UCSD-AML1 (cell line): ENCODE results near the gene HSD17B3.
A peak's percentile ranks its signal among the peaks of the same experiment; 100 is the strongest.
"Not testable (repeated sequence)": the region's sequence is repeated elsewhere in the genome, so short reads cannot be mapped to it uniquely, and the experiment has no call there.

Source experiments
- DNase-seq: peaks from one replicate; lab custom pipeline; 2025; ENCODE audit not compliant: unreplicated experiment; lab: John Stamatoyannopoulos, UW

Gene HSD17B3

DNA sequence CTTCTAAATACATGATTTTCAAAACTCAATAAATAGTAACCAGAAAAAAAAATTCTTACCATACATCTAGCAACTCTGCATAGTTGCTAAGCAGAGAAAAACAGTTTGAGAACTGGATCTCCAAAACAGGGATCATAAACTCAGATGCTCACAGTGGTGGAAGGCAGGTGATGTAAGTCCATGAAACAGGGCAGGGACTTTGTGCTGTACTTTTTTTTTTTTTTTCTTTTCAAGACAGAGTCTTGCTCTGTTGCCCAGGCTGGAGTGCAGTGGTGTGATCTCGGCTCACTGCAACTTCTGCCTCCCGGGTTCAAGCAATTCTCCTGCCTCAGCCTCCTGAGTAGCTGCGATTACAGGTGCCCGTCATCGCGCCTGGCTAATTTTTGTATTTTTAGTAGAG, 5.0 kb upstream of the HSD17B3 start:
- not testable (repeated sequence) for DNase-seq

DNA sequence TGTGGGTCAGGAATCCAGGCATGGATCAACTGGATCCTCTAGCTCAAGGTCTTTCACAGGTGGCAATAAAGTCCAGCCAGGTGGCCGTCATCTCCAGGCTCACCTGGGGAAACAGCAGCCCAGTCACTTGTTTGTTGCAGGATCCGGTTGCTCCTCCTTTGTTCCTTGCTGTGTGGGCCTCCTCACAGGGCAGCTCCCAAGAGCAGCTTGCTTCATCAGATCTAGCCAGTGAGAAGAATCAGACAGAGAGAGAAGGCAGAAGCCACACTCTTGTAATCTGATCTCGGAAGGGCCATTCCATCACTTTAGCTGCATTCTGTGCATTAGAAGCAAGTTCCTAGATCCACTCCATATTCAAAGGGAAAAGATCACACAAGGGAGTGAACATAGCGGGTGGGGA, 3.2 kb upstream of the HSD17B3 start:
- DNase-seq, result no peak

DNA sequence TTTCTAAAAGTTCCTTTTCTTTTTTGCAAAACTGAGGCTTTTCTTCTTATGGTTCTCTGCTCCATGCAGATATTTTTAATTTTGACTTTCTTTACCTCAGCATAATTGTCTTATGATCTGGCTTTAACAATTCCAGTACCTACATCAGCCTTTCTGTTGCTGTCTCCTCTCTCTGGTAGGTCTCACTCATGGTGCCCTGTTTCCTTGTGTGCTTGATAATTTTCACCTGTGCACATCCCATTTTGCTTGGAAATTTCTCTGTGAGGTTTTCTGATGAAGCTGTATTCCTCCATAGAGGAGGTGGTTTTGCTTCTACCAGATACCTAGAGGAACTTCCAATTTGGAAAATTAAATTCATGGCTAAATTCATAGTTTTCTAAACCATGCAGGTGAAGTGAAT, 2.3 kb upstream of the HSD17B3 start:
- DNase-seq, result no peak

DNA sequence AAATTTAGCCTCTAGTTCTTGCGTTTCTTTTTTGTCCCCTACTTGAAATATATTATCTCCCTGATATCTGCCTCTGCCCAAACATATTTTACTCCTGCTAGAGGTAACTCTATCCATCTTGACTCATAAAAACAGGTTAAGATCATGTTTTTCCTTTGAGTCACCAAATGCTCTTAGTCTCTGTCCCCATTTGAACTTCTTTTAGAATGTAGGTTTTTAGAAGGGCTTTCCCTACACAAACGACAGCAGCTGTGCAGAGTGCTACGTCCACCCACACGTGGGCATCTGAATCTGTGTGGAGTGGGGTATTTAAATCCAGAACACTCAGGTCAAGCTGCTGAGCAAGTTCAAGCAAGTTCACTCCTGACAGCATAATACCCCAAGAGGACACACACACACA, 2.2 kb downstream of the HSD17B3 start:
- DNase-seq, result no peak

DNA sequence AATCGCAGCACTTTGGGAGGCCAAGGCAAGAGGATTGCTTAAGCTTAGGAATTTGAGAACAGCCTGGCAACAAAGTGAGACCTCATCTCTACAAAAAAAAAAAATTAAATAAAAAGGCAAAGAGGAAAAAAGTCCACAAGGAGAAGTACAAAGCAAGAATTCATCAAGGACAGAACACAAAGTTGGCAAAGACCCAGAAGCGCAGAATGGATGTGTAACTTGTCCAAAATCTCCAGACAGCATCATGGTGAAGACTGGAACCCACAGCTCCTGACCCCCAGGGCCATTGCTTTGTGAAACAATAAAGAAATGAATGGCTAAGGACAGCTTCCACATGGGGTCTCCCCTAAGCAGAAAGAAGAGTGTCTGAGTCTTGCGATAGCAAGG, 7.8 kb downstream of the HSD17B3 start:
- no peak for DNase-seq

DNA sequence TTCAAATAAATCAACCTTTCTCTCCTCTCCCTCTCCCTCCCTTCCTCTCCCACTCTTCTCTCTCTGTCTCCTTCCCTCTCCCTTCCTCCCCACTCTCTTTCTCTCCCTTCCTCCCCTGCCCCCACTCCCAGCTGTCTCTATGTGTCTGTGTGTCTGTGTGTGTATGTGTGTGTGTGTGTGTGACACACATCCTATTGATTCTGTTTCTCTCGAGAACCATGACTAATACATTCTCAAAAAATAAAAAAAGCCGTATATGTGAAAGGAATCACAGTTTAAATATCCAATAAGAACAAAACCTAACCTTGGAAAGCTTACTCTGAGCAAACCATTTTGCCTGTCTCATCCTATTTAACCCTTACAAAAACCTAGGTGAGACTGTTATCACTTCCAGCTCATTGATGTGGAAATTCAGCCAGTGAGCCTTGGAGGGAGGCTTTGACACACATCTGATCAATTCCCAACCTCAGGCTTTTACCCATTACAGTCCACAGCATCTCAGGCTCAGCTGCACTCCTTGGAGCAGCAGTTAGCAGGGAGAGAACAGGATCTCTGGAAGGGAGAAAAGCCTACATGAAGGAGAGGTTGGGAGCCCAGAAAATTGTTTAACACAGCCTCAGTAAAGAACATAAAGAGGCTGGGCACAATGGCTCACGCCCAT, 8.3 kb downstream of the HSD17B3 start:
- DNase-seq, result no peak

DNA sequence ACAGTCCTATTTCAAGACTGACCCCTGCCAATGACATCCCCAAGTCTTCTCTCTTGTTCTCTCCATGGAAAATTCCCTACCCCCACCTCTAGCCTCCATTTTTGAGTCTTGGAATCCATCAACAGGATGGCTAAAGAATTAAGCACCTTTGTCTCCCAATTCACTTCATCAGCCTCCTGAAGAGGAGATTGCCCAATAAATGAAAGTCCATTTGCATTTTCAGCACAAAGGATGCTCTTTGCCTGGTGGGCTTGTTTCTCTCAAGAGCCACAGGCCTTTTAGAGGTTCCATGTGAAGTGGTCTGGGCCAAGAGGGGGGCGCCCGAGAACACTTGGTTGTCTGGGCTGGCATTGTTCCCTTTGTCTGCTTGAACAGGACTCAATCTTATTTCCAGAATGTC, 12.6 kb downstream of the HSD17B3 start:
- no peak for DNase-seq

DNA sequence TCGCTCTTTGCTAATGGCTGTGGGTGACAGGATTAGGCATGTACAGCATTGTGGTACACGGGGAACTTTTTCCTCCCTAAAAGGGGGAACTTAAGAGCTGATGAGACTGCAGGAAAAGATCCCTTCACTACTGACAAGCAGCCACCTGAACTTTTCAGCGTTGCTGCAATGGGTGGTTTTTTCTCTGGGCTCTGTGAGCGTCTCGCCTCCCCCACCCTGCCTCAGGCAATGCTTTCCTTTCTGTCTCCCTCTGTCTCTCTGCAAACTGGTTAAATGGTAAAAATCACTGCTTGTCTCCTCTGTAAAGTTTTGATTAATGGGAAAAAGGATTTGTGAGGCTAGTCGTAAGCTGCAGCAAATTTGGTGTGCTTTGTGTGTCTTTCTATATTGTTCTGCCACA, 20.3 kb downstream of the HSD17B3 start:
- DNase-seq, result no peak

DNA sequence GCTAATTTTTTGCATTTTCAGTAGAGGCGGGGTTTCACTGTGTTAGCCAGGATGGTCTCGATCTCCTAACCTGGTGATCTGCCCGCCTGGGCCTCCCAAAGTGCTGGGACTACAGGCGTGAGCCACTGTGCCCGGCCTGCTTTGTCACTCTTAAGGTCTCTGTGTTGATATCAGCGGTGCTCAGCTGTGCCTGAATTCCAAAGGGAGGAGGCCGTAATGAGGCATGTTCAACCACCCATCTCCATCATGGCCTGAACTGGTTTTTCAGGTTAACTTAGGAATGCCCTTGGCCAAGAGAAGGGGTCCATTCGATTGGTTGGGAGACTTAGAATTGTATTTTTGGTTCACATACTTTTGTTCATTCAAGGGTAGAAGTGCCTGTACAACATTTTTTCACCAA, 22.0 kb downstream of the HSD17B3 start:
- no peak for DNase-seq

DNA sequence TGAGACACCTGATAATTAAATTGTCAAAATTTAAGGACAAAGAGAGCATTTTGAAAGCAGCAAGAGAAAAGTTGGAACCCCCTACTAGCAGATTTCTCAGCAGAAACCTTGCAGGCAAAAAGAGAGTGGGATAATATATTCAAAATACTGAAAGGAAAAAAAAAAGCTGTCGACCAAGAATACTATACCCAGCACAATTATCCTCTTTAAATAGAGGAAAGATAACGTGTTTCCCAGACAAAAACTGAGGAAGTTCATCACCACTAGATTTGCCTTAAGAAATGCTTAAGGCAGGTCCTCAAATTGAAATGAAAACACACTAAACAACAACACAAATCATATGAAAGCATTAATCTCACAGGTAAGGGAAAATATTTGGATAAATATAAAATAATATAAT, 27.0 kb downstream of the HSD17B3 start:
- no peak for DNase-seq

DNA sequence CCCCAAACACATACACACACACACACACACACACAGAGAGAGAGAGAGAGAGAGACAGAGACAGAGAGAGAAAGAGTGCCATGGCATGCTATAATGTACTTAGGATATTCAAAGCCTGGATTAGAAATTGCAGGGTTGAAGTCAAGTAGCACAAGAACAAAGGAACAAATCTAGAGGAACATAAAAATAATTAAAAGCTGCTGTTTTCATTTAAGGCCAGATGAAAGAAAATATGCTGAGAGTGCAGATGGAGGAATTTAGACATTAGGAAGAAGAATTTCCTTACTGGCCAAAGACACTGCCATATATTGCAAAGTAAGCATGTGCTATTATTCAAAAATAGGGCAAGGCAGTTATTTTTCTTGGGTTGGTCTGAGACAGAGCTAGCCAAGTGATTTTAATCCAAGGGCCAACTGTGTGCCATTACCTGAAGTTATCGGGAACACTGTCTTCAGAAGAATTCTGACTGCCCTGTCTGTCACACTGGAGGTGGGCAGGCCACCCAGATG, 31.7 kb downstream of the HSD17B3 start:
- DNase-seq, result no peak

DNA sequence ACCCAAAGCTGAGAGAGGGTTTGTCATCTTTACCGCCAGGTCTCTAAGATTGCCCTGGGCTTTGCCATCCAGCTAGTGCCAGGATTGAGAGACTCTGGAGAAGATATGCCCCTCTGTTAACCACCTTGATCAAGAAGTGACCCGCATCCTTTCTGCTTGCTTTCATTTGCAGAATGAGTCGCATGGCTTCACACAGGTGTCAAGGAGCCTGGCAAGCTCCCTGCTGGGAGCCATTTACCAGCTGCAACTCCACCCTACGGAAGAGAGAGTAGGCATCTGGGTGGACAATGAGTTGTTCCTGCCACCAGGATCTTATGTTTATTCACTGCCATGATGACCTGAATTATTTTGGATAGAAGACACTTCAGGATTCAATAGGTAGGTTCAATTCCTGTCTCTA, 43.0 kb downstream of the HSD17B3 start:
- DNase-seq, result no peak

DNA sequence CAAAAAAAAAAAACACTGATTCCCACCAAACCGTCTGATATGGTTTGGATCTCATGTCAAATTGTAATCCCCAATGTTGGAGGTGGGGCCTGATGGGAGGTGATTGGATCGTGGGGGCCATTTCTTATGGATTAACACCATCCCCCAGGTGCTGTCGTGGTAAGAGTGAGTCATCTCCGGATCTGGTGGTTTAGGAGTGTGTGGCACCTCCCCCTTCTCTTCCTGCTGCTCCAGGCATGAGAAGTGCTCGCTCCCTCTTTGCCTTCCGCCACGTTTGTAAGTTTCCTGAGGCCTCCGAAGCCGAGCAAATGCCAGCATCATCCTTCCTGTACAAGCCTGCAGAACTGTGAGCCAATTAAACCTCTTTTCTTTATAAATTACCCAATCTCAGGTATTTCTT, 45.2 kb downstream of the HSD17B3 start:
- peak; percentile 64 for DNase-seq

DNA sequence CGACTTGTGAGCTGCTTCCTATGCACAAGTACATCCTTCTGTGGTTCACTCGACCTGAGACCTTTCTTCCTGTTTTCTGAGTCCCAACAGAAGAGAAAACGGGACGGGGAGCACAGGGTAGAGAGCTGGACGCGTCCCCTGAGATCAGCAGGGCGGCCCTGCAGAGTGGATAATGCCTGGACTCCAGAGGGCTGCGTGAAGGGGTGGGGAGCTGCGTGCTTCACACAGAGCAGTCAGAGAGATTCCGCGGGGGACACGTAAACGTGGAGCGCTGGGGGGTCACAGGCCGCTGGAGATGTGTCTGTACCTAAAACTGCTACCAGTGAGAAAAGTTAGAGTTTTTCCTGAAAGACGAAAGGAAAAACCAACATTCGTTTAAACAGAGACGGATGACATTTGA, 46.3 kb downstream of the HSD17B3 start:
- no peak for DNase-seq

DNA sequence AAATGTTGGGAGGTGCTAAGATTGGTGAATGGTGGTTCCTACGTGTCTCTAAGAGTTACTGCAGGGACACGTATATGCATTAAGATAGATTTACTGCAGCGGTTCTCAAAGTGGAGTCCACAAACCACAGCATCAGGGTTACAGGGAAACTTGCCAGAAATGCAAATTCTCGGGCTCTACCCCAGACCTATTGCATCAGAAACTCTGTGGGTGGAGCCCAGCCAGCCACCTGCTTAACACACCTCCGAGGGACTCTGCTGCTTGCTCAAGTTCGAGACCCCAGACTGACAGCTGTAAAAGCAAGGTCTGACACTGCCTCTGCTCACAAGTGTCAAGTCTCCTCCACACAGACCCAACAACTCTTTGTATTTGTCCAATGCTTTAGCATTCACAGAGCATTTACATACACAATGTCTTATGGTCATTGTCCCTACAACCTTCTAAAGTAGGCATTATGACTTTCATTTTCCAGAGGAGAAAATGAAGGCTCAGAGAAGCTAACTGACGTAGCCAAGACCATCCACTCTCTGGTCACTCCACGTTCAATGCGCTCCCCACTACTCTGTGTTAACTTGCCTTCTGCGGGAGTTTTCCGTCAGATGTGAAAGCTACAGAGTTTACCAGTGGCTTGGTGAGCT, 48.8 kb downstream of the HSD17B3 start:
- DNase-seq, result no peak

DNA sequence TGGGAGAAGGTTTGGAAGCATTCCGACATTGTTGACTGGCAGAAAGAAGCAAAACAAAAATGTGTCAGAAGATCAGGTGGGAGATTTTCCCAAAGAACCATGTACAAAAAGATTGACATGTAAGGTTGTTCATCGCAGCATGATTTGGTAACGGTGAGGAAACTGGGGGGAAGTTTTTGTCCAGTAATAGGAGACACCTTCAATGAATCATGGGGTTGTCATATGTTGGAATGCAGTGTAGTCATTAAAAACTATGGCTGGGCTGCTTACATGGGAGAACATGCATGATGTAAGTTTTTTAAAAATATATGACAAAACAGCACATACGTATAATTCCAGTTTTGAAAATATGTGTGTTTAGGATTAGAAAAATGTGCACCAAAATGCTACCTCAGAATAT, 50.5 kb downstream of the HSD17B3 start:
- no peak for DNase-seq

DNA sequence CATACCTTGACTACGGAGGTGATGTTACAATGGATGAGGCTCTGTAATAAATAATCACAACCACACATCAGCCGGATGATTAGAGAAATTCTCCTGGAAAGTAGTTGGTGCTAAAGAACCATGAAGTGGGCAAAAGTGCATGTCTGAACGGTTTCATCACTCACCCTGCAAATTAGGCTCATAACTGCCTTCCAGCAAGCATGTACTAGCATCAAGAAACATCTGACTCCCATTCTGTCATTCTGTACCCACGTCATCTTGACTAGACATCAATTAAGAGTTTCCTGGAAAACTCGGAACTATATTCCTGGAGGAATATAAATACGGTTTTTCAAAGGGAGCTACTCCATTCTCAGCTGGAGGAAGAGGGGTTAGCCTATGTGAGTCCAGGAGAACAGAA, 52.2 kb downstream of the HSD17B3 start:
- DNase-seq, result no peak

DNA sequence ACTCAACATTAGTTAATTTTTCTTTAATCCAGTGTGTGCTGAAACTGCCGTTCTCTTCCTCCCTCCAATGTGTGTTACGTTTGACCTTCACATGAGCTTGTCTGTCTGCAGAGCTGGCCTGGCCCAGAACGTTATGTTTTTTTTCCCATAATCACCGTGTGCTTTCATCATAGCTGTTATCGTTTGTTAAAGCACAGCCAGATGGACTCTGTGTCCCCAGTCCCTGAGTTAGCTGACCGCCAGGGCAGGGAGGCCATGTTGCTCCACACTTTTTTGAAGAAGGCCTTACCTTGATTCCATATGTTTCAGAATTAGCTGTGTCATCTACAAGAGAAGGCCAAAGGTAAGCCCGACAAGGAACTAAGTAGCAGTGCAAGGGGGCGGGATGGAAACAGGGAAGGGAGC, 55.7 kb downstream of the HSD17B3 start:
- no peak for DNase-seq

DNA sequence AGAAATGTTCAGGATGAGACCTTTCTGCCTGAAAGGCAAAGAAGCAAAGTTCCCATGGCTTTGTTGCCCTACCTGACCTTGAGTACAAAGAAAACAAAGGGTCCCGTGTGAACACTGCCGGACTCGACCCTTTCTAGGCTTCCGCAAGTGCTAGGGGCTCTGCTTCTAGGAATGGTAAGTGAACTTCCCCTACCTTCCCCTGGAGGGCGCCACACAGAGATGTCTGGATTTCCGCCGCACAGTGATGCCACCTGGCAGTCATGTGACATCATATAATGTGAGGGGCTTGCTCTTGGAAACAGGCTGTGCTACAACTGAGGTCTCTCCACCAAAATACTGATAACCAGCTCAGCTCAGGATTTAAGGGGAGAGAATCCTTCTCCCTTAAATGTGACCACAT, 56.6 kb downstream of the HSD17B3 start:
- no peak for DNase-seq

DNA sequence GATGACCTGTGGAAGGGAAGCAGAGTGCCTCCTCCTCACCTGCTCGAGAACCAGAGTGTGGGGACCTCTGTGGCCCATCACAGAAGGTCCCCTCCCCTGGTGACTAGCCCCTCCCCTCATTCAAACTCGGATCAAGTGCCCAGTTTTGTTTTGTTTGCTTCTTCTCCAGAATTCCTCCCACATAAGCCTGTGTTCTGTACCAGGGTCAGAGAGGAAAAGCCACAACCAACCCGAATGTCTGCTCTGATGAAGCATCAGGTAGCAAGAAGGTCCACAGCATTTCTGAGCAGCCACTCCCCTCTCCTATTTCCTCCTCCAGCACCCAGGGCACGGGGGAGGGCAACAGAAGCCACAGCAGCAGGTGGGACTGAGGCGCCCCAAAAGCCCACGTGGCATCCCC, 58.2 kb downstream of the HSD17B3 start:
- DNase-seq, result no peak

DNA sequence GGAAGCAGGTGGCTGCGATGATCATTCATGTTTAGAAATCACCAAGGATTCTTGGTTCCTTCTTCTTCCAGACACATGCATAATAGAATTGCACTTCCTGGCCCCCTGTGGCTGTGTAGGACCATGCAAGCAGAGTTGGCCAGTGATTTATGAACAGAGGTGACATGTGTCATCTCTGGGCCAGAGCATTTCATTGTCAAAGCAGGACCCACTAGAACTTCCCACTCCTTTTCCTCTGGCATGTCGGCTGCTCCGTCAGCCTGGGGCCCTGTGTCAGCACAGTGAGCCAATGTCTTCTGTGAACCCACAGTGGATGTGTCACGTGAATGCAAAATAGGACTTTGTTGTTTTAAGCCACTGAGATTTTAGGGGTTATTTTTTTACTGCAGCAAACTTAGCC, 59.2 kb downstream of the HSD17B3 start:
- DNase-seq, result no peak

DNA sequence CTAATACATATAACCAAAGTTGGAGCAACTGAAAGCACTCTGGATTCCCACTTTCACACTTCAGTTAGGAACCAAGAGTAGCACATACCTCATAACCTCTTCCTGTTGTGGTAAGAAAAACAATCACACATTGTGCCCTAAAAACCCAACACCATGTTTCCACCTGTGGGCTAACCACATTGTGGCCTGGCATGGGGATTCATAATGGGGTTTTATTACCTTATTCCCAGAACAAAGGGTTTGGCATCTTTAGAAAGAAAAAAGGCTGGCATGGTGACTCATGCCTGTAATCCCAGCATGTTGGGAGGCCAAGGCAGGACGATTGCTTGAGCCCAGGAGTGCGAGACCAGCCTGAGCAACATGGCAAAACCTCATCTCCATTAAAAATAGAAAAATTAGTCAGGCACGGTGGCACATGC, 60.6 kb downstream of the HSD17B3 start:
- DNase-seq, result no peak
